WTC11 (cell line): ENCODE measurements around the gene TRPV5. TPM values are rescaled to one million over a fixed set of nuclear protein-coding genes. Genes with fewer than 3 reads are reported as not detected.

Source experiments
- ATAC-seq: fragments of 200-7000 bp; cut with Tn5 transposase; 2 replicates; pipeline ENCODE4 v1.10.0; 2021; ENCODE audit warnings: mild to moderate bottlenecking, moderate library complexity
- CTCF ChIA-PET: fragments of 300-600 bp; sonication (Branson Sonifier 250); formaldehyde crosslinking; loops from one replicate; lab custom pipeline; 2021; ENCODE audit warnings: antibody characterized with exemption; lab: Charles Lee
- POLR2A ChIA-PET: fragments of 350-600 bp; sonication (Branson Sonifier 250); formaldehyde crosslinking; loops from one replicate; lab custom pipeline; 2021; ENCODE audit warnings: antibody characterized with exemption; lab: Charles Lee
- DNase-seq: peaks from one replicate; pipeline ENCODE4 v3.0.0; 2021; ENCODE audit warnings: low spot score
- H3K27ac Mint-ChIP-seq: 2 replicates; pipeline ENCODE4 v1.8.0; 2021; ENCODE audit warnings: mixed read lengths
- H3K27me3 Mint-ChIP-seq: 2 replicates; pipeline ENCODE4 v1.8.0; 2021; ENCODE audit warnings: low read depth, mild to moderate bottlenecking, moderate library complexity, mixed read lengths
- H3K36me3 Mint-ChIP-seq: 2 replicates; pipeline ENCODE4 v1.8.0; 2021; ENCODE audit warnings: mixed read lengths
- H3K4me1 Mint-ChIP-seq: 2 replicates; pipeline ENCODE4 v1.8.0; 2022; ENCODE audit warnings: mixed read lengths
- H3K4me3 Mint-ChIP-seq: 2 replicates; pipeline ENCODE4 v1.8.0; 2021; ENCODE audit warnings: mild to moderate bottlenecking, moderate library complexity, mixed read lengths
- H3K9me3 Mint-ChIP-seq: 2 replicates; pipeline ENCODE4 v1.8.0; 2021; ENCODE audit warnings: mixed read lengths
- CREM ChIP-seq: sonication (generic); formaldehyde crosslinking; IDR thresholded peaks from 2 replicates; pipeline ENCODE4 v1.8.1; 2022; ENCODE audit warnings: mild to moderate bottlenecking, missing genetic modification reagents, moderate library complexity
- EMX1 ChIP-seq: fragments of 250-450 bp; sonication (Bioruptor Pico); IDR thresholded peaks from 2 replicates; pipeline ENCODE4 v1.8.0; 2021; ENCODE audit warnings: mild to moderate bottlenecking
- FOXJ3 ChIP-seq: sonication (generic); formaldehyde crosslinking; IDR thresholded peaks from 2 replicates; pipeline ENCODE4 v1.9.0; 2021; ENCODE audit warnings: missing genetic modification reagents, mild to moderate bottlenecking, borderline replicate concordance
- GTF2I ChIP-seq: fragments of 250-450 bp; sonication (Bioruptor Pico); conservative IDR thresholded peaks from 2 replicates; pipeline ENCODE4 v1.4.0; 2021; ENCODE audit warnings: mild to moderate bottlenecking
- JUN ChIP-seq: sonication (generic); formaldehyde crosslinking; IDR thresholded peaks from 2 replicates; pipeline ENCODE4 v1.8.0; 2023; ENCODE audit warnings: mild to moderate bottlenecking, missing genetic modification reagents
- MYBL2 ChIP-seq: sonication (generic); formaldehyde crosslinking; IDR thresholded peaks from 2 replicates; pipeline ENCODE4 v1.8.1; 2023; ENCODE audit warnings: mild to moderate bottlenecking, moderate library complexity, missing genetic modification reagents
- RELA ChIP-seq: sonication (generic); formaldehyde crosslinking; IDR thresholded peaks from 2 replicates; pipeline ENCODE4 v1.8.1; 2022; ENCODE audit warnings: missing genetic modification reagents, mild to moderate bottlenecking, borderline replicate concordance
- SP1 ChIP-seq: sonication (generic); formaldehyde crosslinking; conservative IDR thresholded peaks from 2 replicates; pipeline ENCODE4 v1.8.1; 2022; ENCODE audit warnings: missing genetic modification reagents
- TCF7 ChIP-seq: sonication (generic); formaldehyde crosslinking; IDR thresholded peaks from 2 replicates; pipeline ENCODE4 v1.8.0; 2022; ENCODE audit warnings: mild to moderate bottlenecking, low read depth, missing genetic modification reagents, moderate library complexity
- TEAD1 ChIP-seq: sonication (generic); formaldehyde crosslinking; IDR thresholded peaks from 2 replicates; pipeline ENCODE4 v1.8.0; 2022; ENCODE audit warnings: mild to moderate bottlenecking, missing genetic modification reagents
- TEAD4 ChIP-seq: sonication (generic); formaldehyde crosslinking; IDR thresholded peaks from 2 replicates; pipeline ENCODE4 v1.8.0; 2022; ENCODE audit warnings: mild to moderate bottlenecking, missing genetic modification reagents
- ZNF121 ChIP-seq: sonication (generic); formaldehyde crosslinking; IDR thresholded peaks from 2 replicates; pipeline ENCODE4 v1.8.0; 2023; ENCODE audit warnings: missing genetic modification reagents
- ZNF317 ChIP-seq: sonication (generic); formaldehyde crosslinking; IDR thresholded peaks from 2 replicates; pipeline ENCODE4 v1.8.1; 2023; ENCODE audit warnings: low read depth, mild to moderate bottlenecking, moderate library complexity, missing genetic modification reagents, borderline replicate concordance
- ZNF396 ChIP-seq: fragments of 250-450 bp; sonication (Bioruptor Pico); IDR thresholded peaks from 2 replicates; pipeline ENCODE4 v1.8.0; 2021; ENCODE audit warnings: mild to moderate bottlenecking, moderate library complexity, borderline replicate concordance
- ZNF416 ChIP-seq: fragments of 250-450 bp; sonication (Bioruptor Pico); IDR thresholded peaks from 2 replicates; pipeline ENCODE4 v1.9.0; 2021; ENCODE audit warnings: mild to moderate bottlenecking, inconsistent platforms
- total RNA-seq: library from RNA; stranded (reverse); gene quantifications from 3 replicates; pipeline ENCODE4 v1.2.3, GENCODE V29; 2021
- TF ChIP-seq, protein P1 (sequence below): fragments of 200-600 bp; IDR thresholded peaks from 2 replicates; pipeline ENCODE4 v1.8.0; 2022; ENCODE audit warnings: antibody characterized with exemption
- TF ChIP-seq, protein P2 (sequence below): fragments of 250-450 bp; sonication (Bioruptor Pico); IDR thresholded peaks from 2 replicates; pipeline ENCODE4 v1.9.0; 2021; ENCODE audit warnings: mild to moderate bottlenecking, borderline replicate concordance
- TF ChIP-seq, protein P3 (sequence below): sonication (generic); formaldehyde crosslinking; IDR thresholded peaks from 2 replicates; pipeline ENCODE4 v1.8.0; 2022; ENCODE audit warnings: mild to moderate bottlenecking, missing genetic modification reagents
- TF ChIP-seq, protein P4 (sequence below): sonication (generic); formaldehyde crosslinking; IDR thresholded peaks from 2 replicates; pipeline ENCODE4 v1.8.0; 2022; ENCODE audit warnings: mild to moderate bottlenecking, missing genetic modification reagents
- TF ChIP-seq, protein P5 (sequence below): sonication (generic); formaldehyde crosslinking; IDR thresholded peaks from 2 replicates; pipeline ENCODE4 v1.8.1; 2023; ENCODE audit warnings: mild to moderate bottlenecking, missing genetic modification reagents, moderate library complexity

TRPV5 gene
- total RNA-seq, 1 experiment from 2014 or later: not detected

DNA sequence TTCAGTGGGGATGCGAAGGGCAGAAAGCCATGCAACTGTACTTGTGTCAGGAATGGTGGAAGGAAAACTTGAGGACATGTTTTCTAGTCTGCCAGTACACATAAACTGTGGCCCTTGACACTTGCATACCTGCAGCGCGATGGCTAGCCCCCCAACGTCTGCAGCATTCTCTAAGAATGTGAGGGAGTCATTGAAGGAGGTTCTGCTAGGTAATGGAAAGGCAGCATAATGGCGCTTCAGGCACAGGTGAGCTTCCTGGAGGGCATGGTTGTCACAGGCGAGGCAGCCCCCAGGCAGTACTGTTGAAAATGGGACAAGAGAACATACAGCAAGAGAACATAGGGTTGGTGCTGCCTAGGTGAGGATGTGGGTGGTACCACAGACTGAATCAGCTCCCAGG, 9.2 kb upstream of the TRPV5 start (continued):
- TF ChIP-seq, protein P1, sequence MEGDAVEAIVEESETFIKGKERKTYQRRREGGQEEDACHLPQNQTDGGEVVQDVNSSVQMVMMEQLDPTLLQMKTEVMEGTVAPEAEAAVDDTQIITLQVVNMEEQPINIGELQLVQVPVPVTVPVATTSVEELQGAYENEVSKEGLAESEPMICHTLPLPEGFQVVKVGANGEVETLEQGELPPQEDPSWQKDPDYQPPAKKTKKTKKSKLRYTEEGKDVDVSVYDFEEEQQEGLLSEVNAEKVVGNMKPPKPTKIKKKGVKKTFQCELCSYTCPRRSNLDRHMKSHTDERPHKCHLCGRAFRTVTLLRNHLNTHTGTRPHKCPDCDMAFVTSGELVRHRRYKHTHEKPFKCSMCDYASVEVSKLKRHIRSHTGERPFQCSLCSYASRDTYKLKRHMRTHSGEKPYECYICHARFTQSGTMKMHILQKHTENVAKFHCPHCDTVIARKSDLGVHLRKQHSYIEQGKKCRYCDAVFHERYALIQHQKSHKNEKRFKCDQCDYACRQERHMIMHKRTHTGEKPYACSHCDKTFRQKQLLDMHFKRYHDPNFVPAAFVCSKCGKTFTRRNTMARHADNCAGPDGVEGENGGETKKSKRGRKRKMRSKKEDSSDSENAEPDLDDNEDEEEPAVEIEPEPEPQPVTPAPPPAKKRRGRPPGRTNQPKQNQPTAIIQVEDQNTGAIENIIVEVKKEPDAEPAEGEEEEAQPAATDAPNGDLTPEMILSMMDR: no peak
- TF ChIP-seq, protein P2, sequence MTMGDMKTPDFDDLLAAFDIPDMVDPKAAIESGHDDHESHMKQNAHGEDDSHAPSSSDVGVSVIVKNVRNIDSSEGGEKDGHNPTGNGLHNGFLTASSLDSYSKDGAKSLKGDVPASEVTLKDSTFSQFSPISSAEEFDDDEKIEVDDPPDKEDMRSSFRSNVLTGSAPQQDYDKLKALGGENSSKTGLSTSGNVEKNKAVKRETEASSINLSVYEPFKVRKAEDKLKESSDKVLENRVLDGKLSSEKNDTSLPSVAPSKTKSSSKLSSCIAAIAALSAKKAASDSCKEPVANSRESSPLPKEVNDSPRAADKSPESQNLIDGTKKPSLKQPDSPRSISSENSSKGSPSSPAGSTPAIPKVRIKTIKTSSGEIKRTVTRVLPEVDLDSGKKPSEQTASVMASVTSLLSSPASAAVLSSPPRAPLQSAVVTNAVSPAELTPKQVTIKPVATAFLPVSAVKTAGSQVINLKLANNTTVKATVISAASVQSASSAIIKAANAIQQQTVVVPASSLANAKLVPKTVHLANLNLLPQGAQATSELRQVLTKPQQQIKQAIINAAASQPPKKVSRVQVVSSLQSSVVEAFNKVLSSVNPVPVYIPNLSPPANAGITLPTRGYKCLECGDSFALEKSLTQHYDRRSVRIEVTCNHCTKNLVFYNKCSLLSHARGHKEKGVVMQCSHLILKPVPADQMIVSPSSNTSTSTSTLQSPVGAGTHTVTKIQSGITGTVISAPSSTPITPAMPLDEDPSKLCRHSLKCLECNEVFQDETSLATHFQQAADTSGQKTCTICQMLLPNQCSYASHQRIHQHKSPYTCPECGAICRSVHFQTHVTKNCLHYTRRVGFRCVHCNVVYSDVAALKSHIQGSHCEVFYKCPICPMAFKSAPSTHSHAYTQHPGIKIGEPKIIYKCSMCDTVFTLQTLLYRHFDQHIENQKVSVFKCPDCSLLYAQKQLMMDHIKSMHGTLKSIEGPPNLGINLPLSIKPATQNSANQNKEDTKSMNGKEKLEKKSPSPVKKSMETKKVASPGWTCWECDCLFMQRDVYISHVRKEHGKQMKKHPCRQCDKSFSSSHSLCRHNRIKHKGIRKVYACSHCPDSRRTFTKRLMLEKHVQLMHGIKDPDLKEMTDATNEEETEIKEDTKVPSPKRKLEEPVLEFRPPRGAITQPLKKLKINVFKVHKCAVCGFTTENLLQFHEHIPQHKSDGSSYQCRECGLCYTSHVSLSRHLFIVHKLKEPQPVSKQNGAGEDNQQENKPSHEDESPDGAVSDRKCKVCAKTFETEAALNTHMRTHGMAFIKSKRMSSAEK (CRISPR knock-in tag): no peak
- TF ChIP-seq CREM (CRISPR knock-in tag): no peak

DNA sequence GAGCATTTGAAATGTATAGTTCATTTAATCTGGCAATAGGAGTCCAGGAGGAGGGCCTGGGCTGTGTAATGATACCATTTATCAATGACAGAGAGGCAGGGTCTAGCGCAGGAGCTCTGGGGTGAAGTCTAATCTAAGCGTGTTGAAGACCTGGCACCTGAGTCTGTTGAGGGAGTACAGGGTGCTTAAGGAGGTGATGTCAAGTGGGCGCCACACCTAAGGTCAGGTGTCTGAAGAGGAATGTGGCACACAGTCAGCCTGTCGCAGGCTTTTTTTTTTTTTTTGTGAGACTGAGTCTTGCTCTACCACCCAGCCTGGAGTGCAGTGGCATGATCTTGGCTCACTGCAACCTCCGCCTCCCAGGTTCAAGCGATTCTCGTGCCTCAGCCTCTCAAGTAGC, 8.0 kb upstream of the TRPV5 start:
- TF ChIP-seq TEAD1 (CRISPR knock-in tag) (no peak), GTF2I (no peak), JUN (CRISPR knock-in tag) (no peak), ZNF317 (CRISPR knock-in tag) (no peak), EMX1 (CRISPR knock-in tag) (no peak), TEAD4 (no peak), TCF7 (CRISPR knock-in tag) (no peak), MYBL2 (CRISPR knock-in tag) (no peak), ZNF416 (CRISPR knock-in tag) (no peak), SP1 (CRISPR knock-in tag) (no peak), RELA (CRISPR knock-in tag) (no peak), ZNF396 (no peak), FOXJ3 (CRISPR knock-in tag) (no peak), ZNF121 (no peak)
- TF ChIP-seq, protein P3, sequence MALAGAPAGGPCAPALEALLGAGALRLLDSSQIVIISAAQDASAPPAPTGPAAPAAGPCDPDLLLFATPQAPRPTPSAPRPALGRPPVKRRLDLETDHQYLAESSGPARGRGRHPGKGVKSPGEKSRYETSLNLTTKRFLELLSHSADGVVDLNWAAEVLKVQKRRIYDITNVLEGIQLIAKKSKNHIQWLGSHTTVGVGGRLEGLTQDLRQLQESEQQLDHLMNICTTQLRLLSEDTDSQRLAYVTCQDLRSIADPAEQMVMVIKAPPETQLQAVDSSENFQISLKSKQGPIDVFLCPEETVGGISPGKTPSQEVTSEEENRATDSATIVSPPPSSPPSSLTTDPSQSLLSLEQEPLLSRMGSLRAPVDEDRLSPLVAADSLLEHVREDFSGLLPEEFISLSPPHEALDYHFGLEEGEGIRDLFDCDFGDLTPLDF (CRISPR knock-in tag): no peak
- TF ChIP-seq, protein P4, sequence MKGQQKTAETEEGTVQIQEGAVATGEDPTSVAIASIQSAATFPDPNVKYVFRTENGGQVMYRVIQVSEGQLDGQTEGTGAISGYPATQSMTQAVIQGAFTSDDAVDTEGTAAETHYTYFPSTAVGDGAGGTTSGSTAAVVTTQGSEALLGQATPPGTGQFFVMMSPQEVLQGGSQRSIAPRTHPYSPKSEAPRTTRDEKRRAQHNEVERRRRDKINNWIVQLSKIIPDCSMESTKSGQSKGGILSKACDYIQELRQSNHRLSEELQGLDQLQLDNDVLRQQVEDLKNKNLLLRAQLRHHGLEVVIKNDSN (CRISPR knock-in tag): no peak
- TF ChIP-seq, protein P5, sequence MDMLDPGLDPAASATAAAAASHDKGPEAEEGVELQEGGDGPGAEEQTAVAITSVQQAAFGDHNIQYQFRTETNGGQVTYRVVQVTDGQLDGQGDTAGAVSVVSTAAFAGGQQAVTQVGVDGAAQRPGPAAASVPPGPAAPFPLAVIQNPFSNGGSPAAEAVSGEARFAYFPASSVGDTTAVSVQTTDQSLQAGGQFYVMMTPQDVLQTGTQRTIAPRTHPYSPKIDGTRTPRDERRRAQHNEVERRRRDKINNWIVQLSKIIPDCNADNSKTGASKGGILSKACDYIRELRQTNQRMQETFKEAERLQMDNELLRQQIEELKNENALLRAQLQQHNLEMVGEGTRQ (CRISPR knock-in tag): no peak
- DNase-seq (no peak), ATAC-seq (no peak)
- no peak overlapping the region for H3K27ac Mint-ChIP-seq
- no peaks in the 10 kb centered on the region for H3K36me3 Mint-ChIP-seq
- POLR2A ChIA-PET: no interaction called here
- CTCF ChIA-PET: interaction anchor here (0.6 kb wide), 1 partner anchor 618 kb away, joined by 3 read pairs; no protein-coding TSS in a partner anchor
- H3K4me3 Mint-ChIP-seq: no peak overlapping the region
- no peaks in the 10 kb centered on the region for H3K9me3 Mint-ChIP-seq
- no peaks in the 10 kb centered on the region for H3K4me1 Mint-ChIP-seq
- H3K27me3 Mint-ChIP-seq: no peaks in the 10 kb centered on the region
